DND-41 (cell line): ENCODE data around the gene RHAG.

Source experiments
- ATAC-seq: fragments of 200-7000 bp; cut with Tn5 transposase; 3 replicates; pipeline ENCODE4 v1.9.1; 2021; ENCODE audit warnings: low read depth; ENCODE audit not compliant: insufficient read depth
- DNase-seq: peaks from one replicate; pipeline ENCODE4 v3.0.0-alpha.2; 2020
- H2AFZ ChIP-seq: 2 replicates; pipeline ENCODE4 v1.6.0; 2012; ENCODE audit warnings: low read depth, low read length
- H3K27ac ChIP-seq: 2 replicates; pipeline ENCODE4 v1.5.1; 2012; ENCODE audit warnings: low read length, inconsistent platforms
- H3K27me3 ChIP-seq: fragments of 200-600 bp; sonication (generic); 2 replicates; pipeline ENCODE4 v1.6.0; 2012; ENCODE audit warnings: low read length, mild to moderate bottlenecking, inconsistent platforms; ENCODE audit not compliant: insufficient read depth, poor library complexity
- H3K36me3 ChIP-seq: 2 replicates; pipeline ENCODE4 v1.5.1; 2012; ENCODE audit warnings: low read length, inconsistent platforms; ENCODE audit not compliant: insufficient read depth
- H3K4me1 ChIP-seq: 2 replicates; pipeline ENCODE4 v1.5.1; 2012; ENCODE audit warnings: mild to moderate bottlenecking, low read length; ENCODE audit not compliant: insufficient read depth
- H3K4me2 ChIP-seq: 2 replicates; pipeline ENCODE4 v1.6.0; 2012; ENCODE audit warnings: mild to moderate bottlenecking, moderate library complexity, low read length, inconsistent platforms; ENCODE audit not compliant: insufficient read depth
- H3K4me3 ChIP-seq, 2 experiments: fragments of 200-600 bp in 1 of 2; shearing (Covaris generic) in 1 of 2; 2 replicates each; pipeline ENCODE4 v1.5.1; 2012 to 2016; ENCODE audit warnings: inconsistent platforms in 2 of 2, low read length in 2 of 2, mild to moderate bottlenecking in 2 of 2, low read depth in 1 of 2, moderate library complexity in 1 of 2
- H3K79me2 ChIP-seq: 2 replicates; pipeline ENCODE4 v1.6.0; 2012; ENCODE audit warnings: low read length, inconsistent platforms; ENCODE audit not compliant: insufficient read depth
- H3K9ac ChIP-seq: 2 replicates; pipeline ENCODE4 v1.6.0; 2012; ENCODE audit warnings: low read depth, mild to moderate bottlenecking, inconsistent platforms, low read length, moderate library complexity
- H3K9me3 ChIP-seq: 2 replicates; pipeline ENCODE4 v1.5.1; 2012; ENCODE audit warnings: low read length, moderate library complexity, mild to moderate bottlenecking, inconsistent platforms; ENCODE audit not compliant: insufficient read depth, severe bottlenecking
- H4K20me1 ChIP-seq: 2 replicates; pipeline ENCODE4 v1.6.0; 2012; ENCODE audit warnings: low read length; ENCODE audit not compliant: insufficient read depth
- CTCF ChIP-seq: IDR thresholded peaks from 2 replicates; pipeline ENCODE4 v1.5.1; 2012; ENCODE audit warnings: borderline replicate concordance, low read length, moderate library complexity, mild to moderate bottlenecking; ENCODE audit not compliant: poor library complexity, severe bottlenecking; ENCODE audit errors: extremely low read depth
- EZH2 ChIP-seq: IDR thresholded peaks from 3 replicates; pipeline ENCODE4 v1.6.1; 2012; ENCODE audit warnings: borderline replicate concordance, low read depth, mild to moderate bottlenecking, moderate library complexity, low read length, inconsistent platforms; ENCODE audit not compliant: severe bottlenecking

RHAG gene

GRCh38 chr6:49653438-49653837 is 16.8 kb upstream of the RHAG start:
- H3K4me3 ChIP-seq, result no peak overlapping the region
- no peak for DNase-seq
- H3K79me2 ChIP-seq, result no peaks in the 10 kb centered on the region
- H3K9ac ChIP-seq, result no peak overlapping the region
- no peak for ATAC-seq
- H4K20me1 ChIP-seq, result no peaks in the 10 kb centered on the region
- TF ChIP-seq EZH2, result no peak
- no peak for TF ChIP-seq CTCF
- H3K27ac ChIP-seq, result no peak overlapping the region
- no peaks in the 10 kb centered on the region for H3K4me1 ChIP-seq
- H3K27me3 ChIP-seq, result no peaks in the 10 kb centered on the region
- H3K9me3 ChIP-seq, result no peaks in the 10 kb centered on the region
- no peak overlapping the region for H3K4me2 ChIP-seq
- no peak overlapping the region for H2AFZ ChIP-seq
- H3K36me3 ChIP-seq, result no peaks in the 10 kb centered on the region

- H3K4me2 ChIP-seq, result no peak overlapping the region
- H3K9ac ChIP-seq, result no peak overlapping the region
- H3K27ac ChIP-seq, result no peak overlapping the region
- no peaks in the 10 kb centered on the region for H4K20me1 ChIP-seq
- no peak for ATAC-seq
- no peaks in the 10 kb centered on the region for H3K36me3 ChIP-seq
- H2AFZ ChIP-seq, result no peak overlapping the region
- H3K79me2 ChIP-seq, result no peaks in the 10 kb centered on the region
- H3K9me3 ChIP-seq, result no peaks in the 10 kb centered on the region
- no peak overlapping the region for H3K4me3 ChIP-seq
- TF ChIP-seq CTCF, result no peak
- TF ChIP-seq EZH2, result no peak
- no peaks in the 10 kb centered on the region for H3K27me3 ChIP-seq
- H3K4me1 ChIP-seq, result no peaks in the 10 kb centered on the region
- DNase-seq, result no peak
These were observed 14.6 kb upstream of the RHAG start for GRCh38 chr6:49651239-49651638.

GRCh38 chr6:49649988-49650387 is 13.3 kb upstream of the RHAG start:
- no peaks in the 10 kb centered on the region for H4K20me1 ChIP-seq
- H3K4me2 ChIP-seq, result no peak overlapping the region
- H3K4me1 ChIP-seq, result no peaks in the 10 kb centered on the region
- TF ChIP-seq CTCF (no peak), EZH2 (no peak)
- DNase-seq (no peak), ATAC-seq (no peak)
- H3K27ac ChIP-seq, result no peak overlapping the region
- H2AFZ ChIP-seq, result no peak overlapping the region
- no peaks in the 10 kb centered on the region for H3K27me3 ChIP-seq
- no peak overlapping the region for H3K4me3 ChIP-seq
- H3K79me2 ChIP-seq, result no peaks in the 10 kb centered on the region
- H3K9ac ChIP-seq, result no peak overlapping the region
- H3K36me3 ChIP-seq, result no peaks in the 10 kb centered on the region
- H3K9me3 ChIP-seq, result no peaks in the 10 kb centered on the region

DNA sequence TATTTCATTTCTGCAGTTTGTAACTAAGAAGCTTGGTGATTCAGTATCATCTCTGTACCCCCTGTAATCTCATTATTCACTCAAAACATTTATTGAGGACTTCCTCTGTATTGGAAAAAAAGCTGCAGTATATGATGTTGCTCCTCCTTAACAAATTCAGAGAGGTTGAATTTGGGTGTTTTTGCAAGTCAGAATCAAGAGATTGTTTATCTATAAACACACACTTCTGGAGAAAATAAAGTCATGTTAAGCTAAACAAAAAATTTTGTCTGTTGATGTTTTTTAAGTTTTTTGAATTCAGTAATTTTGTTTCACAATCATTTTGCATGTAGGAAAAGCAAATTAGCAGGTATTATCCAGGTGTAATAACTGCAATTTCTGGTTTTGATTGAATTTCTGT is 11.4 kb upstream of the RHAG start:
- H3K4me3 ChIP-seq, result no peak overlapping the region
- H3K9me3 ChIP-seq, result no peaks in the 10 kb centered on the region
- H3K4me2 ChIP-seq, result no peak overlapping the region
- H3K4me1 ChIP-seq, result no peaks in the 10 kb centered on the region
- ATAC-seq, result no peak
- TF ChIP-seq CTCF (no peak), EZH2 (no peak)
- H3K36me3 ChIP-seq, result no peaks in the 10 kb centered on the region
- DNase-seq, result no peak
- no peaks in the 10 kb centered on the region for H4K20me1 ChIP-seq
- no peak overlapping the region for H2AFZ ChIP-seq
- no peak overlapping the region for H3K9ac ChIP-seq
- H3K79me2 ChIP-seq, result no peaks in the 10 kb centered on the region
- no peaks in the 10 kb centered on the region for H3K27me3 ChIP-seq
- H3K27ac ChIP-seq, result no peak overlapping the region
